ENCODE results near the gene GNG8. TPM values are rescaled to one million over a fixed set of nuclear protein-coding genes. Genes with fewer than 3 reads are reported as not detected.

GNG8 gene
- total and polyA plus RNA-seq, 2 donors (not counting 1 experiment from before 2014, with no cell fraction given), result 6.7 TPM; not detected in 1

GRCh38 chr19:46607448-46607841 lies 28.6 kb downstream of the GNG8 start:
- DNase-seq (no peak), ATAC-seq (ENCODE audit: low read depth) (no peak)
- Histone ChIP-seq H3K9ac (ENCODE audit: low read length) (no peak overlapping the region), H3K27me3 (replicated peaks in 1 of 4; ENCODE audit: control extremely low read depth in 1 of 4, control insufficient read depth in 3 of 4, insufficient read depth in 4 of 4, low read length in 3 of 4) (no peaks in the 10 kb centered on the region), H4K20me1 (ENCODE audit: control insufficient read depth, insufficient read depth, low read length, poor library complexity, severe bottlenecking) (peaks cover 75% of the 10 kb centered on the region), H3K4me3 (ENCODE audit: control extremely low read depth in 1 of 5, extremely low read depth in 1 of 5, insufficient read depth in 1 of 5, low read depth in 2 of 5, low read length in 4 of 5) (no peak overlapping the region), H3K4me1 (ENCODE audit: control insufficient read depth in 2 of 2, insufficient read depth in 2 of 2, low read length in 2 of 2) (peaks cover 28 to 32% of the 10 kb centered on the region in 2 donors), H3K9me3 (ENCODE audit: control extremely low read depth in 1 of 3, control insufficient read depth in 2 of 3, insufficient read depth in 1 of 3, low read length in 2 of 3) (peaks cover 0 to 7% (median 0%) of the 10 kb centered on the region in 3 donors), H3K36me3 (replicated peaks in 1 of 2; ENCODE audit: control extremely low read depth in 1 of 2, control insufficient read depth in 1 of 2, extremely low read depth in 1 of 2, insufficient read depth in 2 of 2, low read length in 1 of 2) (peaks cover 0 to 53% of the 10 kb centered on the region in 2 experiments), H2AFZ (ENCODE audit: insufficient read depth, low read depth, low read length, poor library complexity, severe bottlenecking) (no peak overlapping the region), H3K79me2 (ENCODE audit: control insufficient read depth, insufficient read depth, low read length) (peaks cover 22% of the 10 kb centered on the region), H3K4me2 (replicated peaks; ENCODE audit: low read depth, low read length, poor library complexity, severe bottlenecking) (no peak overlapping the region), H3K27ac (ENCODE audit: low read length in 2 of 2) (no peak overlapping the region)
- WGBS (ENCODE audit: insufficient coverage), result 94% methylated on average over 12 of the region's 12 CpGs
- no peak overlapping the region for H3K27ac Mint-ChIP-seq
- no peak overlapping the region for H3K4me3 Mint-ChIP-seq
- intact Hi-C loops (cut with micrococcal nuclease), result no loop called here
- TF ChIP-seq CTCF (IDR thresholded peaks at IDR 0.05) (no peak), EZH2 (IDR thresholded peaks at IDR 0.05; ENCODE audit: borderline replicate concordance, insufficient read depth, low read depth, low read length, poor library complexity, severe bottlenecking) (no peak)
- ChIA-PET POLR2A (no interaction called here), CTCF (interaction anchor here (16.2 kb wide), 1 partner anchor 54 kb away, joined by 447 read pairs; the partner anchor contains the start of gene DACT3)
- peaks cover 35% of the 10 kb centered on the region for H3K4me1 Mint-ChIP-seq
- H3K27me3 Mint-ChIP-seq, result no peaks in the 10 kb centered on the region
- no peaks in the 10 kb centered on the region for H3K9me3 Mint-ChIP-seq (ENCODE audit: insufficient read depth)

GRCh38 chr19:46606681-46607447 lies 29.1 kb downstream of the GNG8 start:
- H3K27me3 Mint-ChIP-seq, result no peaks in the 10 kb centered on the region
- 97% methylated on average over 8 of the region's 12 CpGs for WGBS (ENCODE audit: insufficient coverage)
- Histone ChIP-seq H3K27ac (ENCODE audit: low read length in 2 of 2) (no peak overlapping the region), H3K4me1 (ENCODE audit: control insufficient read depth in 2 of 2, insufficient read depth in 2 of 2, low read length in 2 of 2) (peaks cover 28 to 32% of the 10 kb centered on the region in 2 donors), H3K9me3 (ENCODE audit: control extremely low read depth in 1 of 3, control insufficient read depth in 2 of 3, insufficient read depth in 1 of 3, low read length in 2 of 3) (peaks cover 0 to 5% (median 0%) of the 10 kb centered on the region in 3 donors), H2AFZ (ENCODE audit: insufficient read depth, low read depth, low read length, poor library complexity, severe bottlenecking) (no peak overlapping the region), H3K36me3 (replicated peaks in 1 of 2; ENCODE audit: control extremely low read depth in 1 of 2, control insufficient read depth in 1 of 2, extremely low read depth in 1 of 2, insufficient read depth in 2 of 2, low read length in 1 of 2) (peaks cover 0 to 53% of the 10 kb centered on the region in 2 experiments), H4K20me1 (ENCODE audit: control insufficient read depth, insufficient read depth, low read length, poor library complexity, severe bottlenecking) (peaks cover 81% of the 10 kb centered on the region), H3K79me2 (ENCODE audit: control insufficient read depth, insufficient read depth, low read length) (peaks cover 28% of the 10 kb centered on the region), H3K4me3 (ENCODE audit: control extremely low read depth in 1 of 5, extremely low read depth in 1 of 5, insufficient read depth in 1 of 5, low read depth in 2 of 5, low read length in 4 of 5) (no peak overlapping the region), H3K9ac (ENCODE audit: low read length) (no peak overlapping the region), H3K4me2 (replicated peaks; ENCODE audit: low read depth, low read length, poor library complexity, severe bottlenecking) (no peak overlapping the region), H3K27me3 (replicated peaks in 1 of 4; ENCODE audit: control extremely low read depth in 1 of 4, control insufficient read depth in 3 of 4, insufficient read depth in 4 of 4, low read length in 3 of 4) (no peaks in the 10 kb centered on the region)
- no peak overlapping the region for H3K27ac Mint-ChIP-seq
- peaks cover 35% of the 10 kb centered on the region for H3K4me1 Mint-ChIP-seq
- ChIA-PET POLR2A (no interaction called here), CTCF (interaction anchor here (1.4 to 16.2 kb wide), 2 partner anchors 55 to 98 kb away, joined by 4 to 447 read pairs; partner anchors contain the start of gene DACT3)
- intact Hi-C loops (cut with micrococcal nuclease), result no loop called here
- no peak for DNase-seq
- no peak for ATAC-seq (ENCODE audit: low read depth)
- H3K9me3 Mint-ChIP-seq (ENCODE audit: insufficient read depth), result no peaks in the 10 kb centered on the region
- TF ChIP-seq CTCF (IDR thresholded peaks at IDR 0.05) (no peak), EZH2 (IDR thresholded peaks at IDR 0.05; ENCODE audit: borderline replicate concordance, insufficient read depth, low read depth, low read length, poor library complexity, severe bottlenecking) (no peak)
- H3K4me3 Mint-ChIP-seq, result no peak overlapping the region

All from B cell (primary cell).